Thymus (tissue), 11 donors: Measurements from ENCODE around the gene ZNF862. TPM values are rescaled to one million over a fixed set of nuclear protein-coding genes. Genes with fewer than 3 reads are reported as not detected.

ENCODE experiments used
- DNase-seq, 9 donors: peaks; one replicate each; pipeline ENCODE4 v3.0.0-alpha.2; 2013; ENCODE audit warnings: low spot score in 9 of 9, low read depth in 6 of 9, missing footprints in 1 of 9
- H3K27ac ChIP-seq, 2 donors: one replicate each; pipeline ENCODE4 v1.5.1; 2013; ENCODE audit warnings: control low read depth in 1 of 2, low read depth in 1 of 2, low read length in 1 of 2, mild to moderate bottlenecking in 1 of 2, moderate library complexity in 1 of 2
- H3K27me3 ChIP-seq, 2 donors: one replicate each; pipeline ENCODE4 v1.5.1; 2013; ENCODE audit warnings: low read length in 1 of 2; ENCODE audit not compliant: control insufficient read depth in 2 of 2, insufficient read depth in 1 of 2
- H3K36me3 ChIP-seq, 2 donors: one replicate each; pipeline ENCODE4 v1.5.1; 2013; ENCODE audit warnings: low read length in 1 of 2, mild to moderate bottlenecking in 1 of 2, moderate library complexity in 1 of 2; ENCODE audit not compliant: control insufficient read depth in 2 of 2, insufficient read depth in 2 of 2
- H3K4me1 ChIP-seq, 2 donors: one replicate each; pipeline ENCODE4 v1.5.1; 2013; ENCODE audit warnings: low read length in 2 of 2; ENCODE audit not compliant: control insufficient read depth in 2 of 2, insufficient read depth in 2 of 2
- H3K4me3 ChIP-seq, 2 donors: one replicate each; pipeline ENCODE4 v1.5.1; 2013; ENCODE audit warnings: low read length in 2 of 2, control low read depth in 1 of 2, mild to moderate bottlenecking in 1 of 2
- H3K9me3 ChIP-seq, 2 donors: one replicate each; pipeline ENCODE4 v1.5.1; 2013; ENCODE audit warnings: low read length in 1 of 2, mild to moderate bottlenecking in 1 of 2; ENCODE audit not compliant: control insufficient read depth in 2 of 2, insufficient read depth in 1 of 2
- WGBS: extraction: QIAGEN DNeasy Blood & Tissue Kit; methylation state at CpG from one replicate; pipeline ENCODE4 v1.1.7; 2013; 5-methylcytosine and 5-hydroxymethylcytosine counted together
- polyA plus RNA-seq: library from polyadenylated mRNA; stranded (reverse); fragments of 200-250 nt; gene quantifications from one replicate; pipeline ENCODE4 v1.2.3, GENCODE V29; 2013
- total RNA-seq: library from RNA; stranded (reverse); fragments of 120-200 nt; gene quantifications from one replicate; pipeline ENCODE4 v1.2.4, GENCODE V29; 2013
- donor health status: healthy.

ZNF862 gene
- total and polyA plus RNA-seq, 2 donors = 9.0 to 15.8 TPM

DNA sequence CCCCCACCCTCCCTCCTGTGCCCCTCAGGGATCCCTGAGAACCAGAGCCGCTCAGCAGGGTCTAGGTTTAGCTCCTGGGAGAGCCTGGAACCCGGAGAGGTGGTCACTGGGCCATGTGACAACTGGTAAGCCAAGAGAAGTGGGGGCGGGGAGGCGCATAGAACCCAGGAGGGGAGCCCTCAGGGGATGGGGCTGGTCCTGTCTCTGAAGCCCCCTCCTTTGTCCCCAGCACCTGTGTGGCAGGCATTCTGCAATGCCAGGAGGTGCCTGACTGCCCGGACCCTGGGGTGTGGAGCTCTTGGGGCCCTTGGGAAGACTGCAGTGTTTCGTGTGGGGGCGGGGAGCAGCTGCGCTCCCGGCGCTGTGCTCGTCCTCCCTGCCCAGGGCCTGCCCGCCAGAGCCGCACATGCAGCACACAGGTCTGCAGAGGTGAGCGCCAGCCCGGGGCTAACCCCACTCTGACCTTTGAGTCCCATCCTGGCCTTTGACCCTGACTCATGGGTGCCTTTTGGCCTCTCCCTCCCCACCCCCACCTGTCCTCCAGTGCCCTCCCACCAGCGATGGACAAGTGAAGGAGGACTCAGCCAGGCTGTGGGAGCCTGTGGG lies 22.4 kb upstream of the ZNF862 start:
- no peaks in the 10 kb centered on the region for H3K36me3 ChIP-seq
- no peak overlapping the region for H3K4me3 ChIP-seq
- DNase-seq = no peak
- peaks cover 0 to 2% of the 10 kb centered on the region in 2 donors for H3K27me3 ChIP-seq
- H3K9me3 ChIP-seq = no peaks in the 10 kb centered on the region
- H3K27ac ChIP-seq = no peak overlapping the region
- WGBS = 95% methylated on average over 16 of the region's 16 CpGs
- H3K4me1 ChIP-seq = peaks cover 0 to 5% of the 10 kb centered on the region in 2 donors

GRCh38 chr7:149816267-149816751 lies 21.9 kb upstream of the ZNF862 start:
- peaks cover 0 to 5% of the 10 kb centered on the region in 2 donors for H3K4me1 ChIP-seq
- H3K36me3 ChIP-seq = no peaks in the 10 kb centered on the region
- no peak overlapping the region for H3K27ac ChIP-seq
- H3K4me3 ChIP-seq = no peak overlapping the region
- WGBS = 93% methylated on average over 21 of the region's 21 CpGs
- no peak for DNase-seq
- peaks cover 0 to 2% of the 10 kb centered on the region in 2 donors for H3K27me3 ChIP-seq
- H3K9me3 ChIP-seq = no peaks in the 10 kb centered on the region

DNA sequence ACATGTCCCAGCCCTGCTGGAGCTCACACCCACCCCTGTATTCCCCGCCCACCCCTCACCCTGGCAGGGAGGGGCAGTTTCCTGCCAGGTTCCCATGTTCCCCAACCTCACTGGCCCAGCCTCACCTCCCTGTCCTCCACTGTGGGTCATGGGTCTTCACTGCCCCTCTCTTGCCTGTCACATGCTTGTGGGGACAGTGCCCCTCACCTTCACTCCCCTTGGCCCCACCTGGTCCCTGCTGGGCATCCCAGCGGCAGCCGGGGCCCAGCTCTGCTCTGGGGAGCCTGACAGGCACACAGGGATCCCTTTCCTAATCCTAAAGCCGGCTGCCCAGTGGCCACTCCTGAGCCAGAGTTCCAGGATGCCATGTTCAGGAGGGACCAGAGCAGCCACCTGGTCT lies 21.4 kb upstream of the ZNF862 start:
- Histone ChIP-seq H3K36me3 (no peaks in the 10 kb centered on the region), H3K9me3 (no peaks in the 10 kb centered on the region), H3K4me3 (no peak overlapping the region), H3K27me3 (peaks cover 0 to 3% of the 10 kb centered on the region in 2 donors), H3K4me1 (peaks cover 0 to 5% of the 10 kb centered on the region in 2 donors), H3K27ac (no peak overlapping the region)
- WGBS = 96% methylated on average over 4 of the region's 4 CpGs
- no peak for DNase-seq

DNA sequence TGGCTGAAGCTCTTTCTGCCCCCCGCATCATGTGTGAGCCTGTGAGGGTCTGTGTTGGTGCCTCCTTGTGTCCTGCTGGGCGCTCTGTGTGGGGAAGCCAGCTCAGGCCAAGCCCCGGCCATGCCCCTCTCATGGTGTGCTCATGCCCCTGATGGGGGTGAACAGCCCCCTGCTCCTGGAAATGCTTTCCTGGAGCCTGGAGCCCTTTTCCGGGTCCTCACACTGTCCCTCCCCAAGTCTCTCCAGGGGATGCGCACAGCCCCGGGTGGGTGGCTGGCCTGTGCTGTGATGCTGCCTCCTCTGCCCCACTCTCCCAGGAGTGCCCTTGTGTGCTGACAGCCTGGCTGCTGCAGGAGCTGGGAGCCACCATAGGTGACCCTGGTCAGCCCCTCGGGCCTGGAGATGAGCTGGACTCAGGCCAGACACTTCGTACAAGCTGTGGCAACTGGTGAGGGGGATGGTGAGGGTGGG lies 20.8 kb upstream of the ZNF862 start:
- H3K27me3 ChIP-seq = peaks cover 0 to 6% of the 10 kb centered on the region in 2 donors
- 92% methylated on average over 8 of the region's 8 CpGs for WGBS
- peaks cover 0 to 5% of the 10 kb centered on the region in 2 donors for H3K4me1 ChIP-seq
- no peaks in the 10 kb centered on the region for H3K9me3 ChIP-seq
- no peaks in the 10 kb centered on the region for H3K36me3 ChIP-seq
- DNase-seq = no peak
- H3K27ac ChIP-seq = no peak overlapping the region
- H3K4me3 ChIP-seq = no peak overlapping the region

- Histone ChIP-seq H3K4me1 (peaks cover 0 to 5% of the 10 kb centered on the region in 2 donors), H3K4me3 (no peak overlapping the region), H3K27ac (no peak overlapping the region), H3K9me3 (no peaks in the 10 kb centered on the region), H3K27me3 (peaks cover 0 to 13% of the 10 kb centered on the region in 2 donors), H3K36me3 (no peaks in the 10 kb centered on the region)
- DNase-seq = no peak
- WGBS = 93% methylated on average over 23 of the region's 23 CpGs
Observed at GRCh38 chr7:149817836-149818535, 20.2 kb upstream of the ZNF862 start.

GRCh38 chr7:149818536-149818840 lies 19.7 kb upstream of the ZNF862 start:
- 92% methylated on average over 9 of the region's 9 CpGs for WGBS
- no peak for DNase-seq
- H3K36me3 ChIP-seq = no peaks in the 10 kb centered on the region
- no peaks in the 10 kb centered on the region for H3K9me3 ChIP-seq
- peaks cover 0 to 16% of the 10 kb centered on the region in 2 donors for H3K27me3 ChIP-seq
- no peak overlapping the region for H3K4me3 ChIP-seq
- peaks cover 0 to 4% of the 10 kb centered on the region in 2 donors for H3K4me1 ChIP-seq
- no peak overlapping the region for H3K27ac ChIP-seq

DNA sequence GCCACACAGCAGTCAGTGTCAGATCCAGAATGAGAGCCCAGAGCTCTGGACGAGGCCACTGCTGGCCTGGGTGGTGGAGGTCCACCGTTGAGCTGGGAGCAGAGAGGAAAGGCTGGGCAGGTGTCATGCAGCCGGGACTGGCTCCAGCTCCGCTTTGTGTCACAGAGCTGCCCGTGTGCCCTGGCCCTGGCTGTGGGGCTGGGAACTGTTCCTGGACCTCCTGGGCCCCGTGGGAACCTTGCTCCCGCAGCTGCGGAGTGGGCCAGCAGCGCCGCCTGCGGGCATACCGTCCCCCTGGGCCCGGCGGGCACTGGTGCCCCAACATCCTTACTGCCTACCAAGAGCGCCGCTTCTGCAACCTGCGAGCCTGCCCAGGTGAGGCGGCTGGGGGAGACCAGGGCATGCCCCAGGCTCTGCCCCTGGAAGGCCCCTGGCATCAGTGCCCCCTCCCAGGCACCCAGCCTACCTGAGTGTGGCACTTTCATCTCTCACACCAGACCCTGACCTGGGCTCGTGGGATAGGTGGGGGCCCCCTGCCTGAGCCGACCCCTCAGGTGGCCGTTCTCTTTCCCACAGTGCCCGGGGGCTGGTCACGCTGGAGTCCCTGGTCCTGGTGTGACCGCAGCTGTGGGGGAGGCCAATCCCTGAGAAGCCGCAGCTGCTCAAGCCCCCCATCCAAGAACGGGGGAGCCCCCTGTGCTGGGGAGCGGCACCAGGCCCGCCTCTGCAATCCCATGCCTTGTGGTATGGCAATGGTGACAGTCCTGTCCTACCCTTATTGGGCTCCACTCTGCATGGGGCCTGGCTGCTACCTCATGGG lies 18.8 kb upstream of the ZNF862 start:
- Histone ChIP-seq H3K36me3 (no peaks in the 10 kb centered on the region), H3K4me3 (no peak overlapping the region), H3K27me3 (peaks cover 0 to 16% of the 10 kb centered on the region in 2 donors), H3K4me1 (no peaks in the 10 kb centered on the region), H3K9me3 (no peaks in the 10 kb centered on the region), H3K27ac (no peak overlapping the region)
- no peak for DNase-seq
- 96% methylated on average over 28 of the region's 28 CpGs for WGBS

DNA sequence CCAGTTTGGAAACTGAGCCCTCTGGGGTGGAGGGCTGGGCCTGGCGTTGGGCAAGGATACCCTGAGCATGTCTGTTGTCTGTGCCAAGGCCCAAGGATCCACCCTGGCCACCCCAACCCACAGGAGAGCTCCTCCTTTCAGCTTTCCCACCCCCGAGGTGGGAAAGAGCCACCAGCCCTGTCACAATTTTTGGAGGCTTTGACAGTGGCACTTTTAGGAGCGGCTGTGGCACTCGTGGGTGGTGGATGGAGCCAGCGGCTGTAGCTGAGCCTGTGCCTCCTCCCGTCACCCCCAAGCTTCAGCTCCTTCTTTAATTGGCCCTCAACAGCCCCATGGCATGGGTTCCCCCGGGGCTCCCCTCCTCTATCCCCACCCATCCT lies 18.2 kb upstream of the ZNF862 start:
- H3K4me3 ChIP-seq = no peak overlapping the region
- DNase-seq = no peak
- peaks cover 0 to 16% of the 10 kb centered on the region in 2 donors for H3K27me3 ChIP-seq
- H3K9me3 ChIP-seq = no peaks in the 10 kb centered on the region
- H3K27ac ChIP-seq = no peak overlapping the region
- H3K36me3 ChIP-seq = no peaks in the 10 kb centered on the region
- 94% methylated on average over 7 of the region's 7 CpGs for WGBS
- H3K4me1 ChIP-seq = no peaks in the 10 kb centered on the region
